SK-N-SH treated with all-trans-retinoic acid at 6 μM for 48 hours (cell line): ENCODE data around the gene ATP10B.

Experiments
- ARNTL ChIP-seq: fragments of 450-650 bp; formaldehyde crosslinking; IDR thresholded peaks from 2 replicates; pipeline ENCODE4 v1.5.0; 2020; ENCODE audit warnings: low read depth, mild to moderate bottlenecking, moderate library complexity, borderline replicate concordance
- CREB5 ChIP-seq: fragments of 250-450 bp; sonication (Bioruptor Pico); IDR thresholded peaks from 2 replicates; pipeline ENCODE4 v1.5.1; 2020; ENCODE audit warnings: low read depth, mild to moderate bottlenecking, moderate library complexity
- ESRRG ChIP-seq: fragments of 250-450 bp; sonication (Bioruptor Pico); IDR thresholded peaks from 2 replicates; pipeline ENCODE4 v1.6.1; 2021; ENCODE audit warnings: mild to moderate bottlenecking
- OSR1 ChIP-seq: fragments of 250-450 bp; sonication (Bioruptor Pico); IDR thresholded peaks from 2 replicates; pipeline ENCODE4 v1.8.0; 2022; ENCODE audit warnings: moderate library complexity, mild to moderate bottlenecking, inconsistent platforms
- PATZ1 ChIP-seq: fragments of 250-450 bp; sonication (Bioruptor Pico); IDR thresholded peaks from 2 replicates; pipeline ENCODE4 v1.8.0; 2020; ENCODE audit warnings: mild to moderate bottlenecking, moderate library complexity, borderline replicate concordance
- TCF4 ChIP-seq: fragments of 250-450 bp; sonication (Bioruptor Pico); IDR thresholded peaks from 2 replicates; pipeline ENCODE4 v1.8.0; 2021; ENCODE audit warnings: mild to moderate bottlenecking, moderate library complexity, borderline replicate concordance
- TOX ChIP-seq: fragments of 250-450 bp; sonication (Bioruptor Pico); IDR thresholded peaks from 2 replicates; pipeline ENCODE4 v1.8.0; 2021; ENCODE audit warnings: mild to moderate bottlenecking, moderate library complexity, borderline replicate concordance
- TSHZ2 ChIP-seq: fragments of 250-450 bp; sonication (Bioruptor Pico); IDR thresholded peaks from 2 replicates; pipeline ENCODE4 v1.5.0; 2020; ENCODE audit warnings: mild to moderate bottlenecking, moderate library complexity
- ZC3H10 ChIP-seq: fragments of 250-450 bp; sonication (Bioruptor Pico); IDR thresholded peaks from 2 replicates; pipeline ENCODE4 v1.5.1; 2021; ENCODE audit warnings: mild to moderate bottlenecking, moderate library complexity
- ZFP3 ChIP-seq: fragments of 250-450 bp; sonication (Bioruptor Pico); IDR thresholded peaks from 2 replicates; pipeline ENCODE4 v1.5.0; 2020; ENCODE audit warnings: mild to moderate bottlenecking, moderate library complexity
- ZNF70 ChIP-seq: fragments of 450-650 bp; formaldehyde crosslinking; IDR thresholded peaks from 2 replicates; pipeline ENCODE4 v1.5.0; 2020; ENCODE audit warnings: mild to moderate bottlenecking, moderate library complexity
- ZNF8 ChIP-seq: fragments of 450-650 bp; formaldehyde crosslinking; IDR thresholded peaks from 2 replicates; pipeline ENCODE4 v1.5.0; 2020; ENCODE audit warnings: mild to moderate bottlenecking, moderate library complexity

- TF ChIP-seq TOX (CRISPR knock-in tag) = no peak
- TF ChIP-seq ZNF70 (CRISPR knock-in tag) = no peak
- no peak for TF ChIP-seq ARNTL (CRISPR knock-in tag)
- TF ChIP-seq OSR1 = no peak
- no peak for TF ChIP-seq ESRRG (CRISPR knock-in tag)
- no peak for TF ChIP-seq ZC3H10 (CRISPR knock-in tag)
- no peak for TF ChIP-seq PATZ1 (CRISPR knock-in tag)
- no peak for TF ChIP-seq CREB5
- TF ChIP-seq TCF4 = no peak
- no peak for TF ChIP-seq ZFP3
- TF ChIP-seq ZNF8 = no peak
- no peak for TF ChIP-seq TSHZ2 (CRISPR knock-in tag)
Observed at GRCh38 chr5:160672521-160672920, 179.5 kb downstream of the ATP10B start.
